PC-3 (cell line): ENCODE results near the gene KCTD12. TPM values are rescaled to one million over a fixed set of nuclear protein-coding genes. Genes with fewer than 3 reads are reported as not detected.
"Not testable (repeated sequence)": the region's sequence is repeated elsewhere in the genome, so short reads cannot be mapped to it uniquely, and the experiment has no call there.

Experiments used
- ATAC-seq: fragments of 200-7000 bp; cut with Tn5 transposase; 2 replicates; pipeline ENCODE4 v1.9.1; 2020; ENCODE audit warnings: mild to moderate bottlenecking, moderate library complexity
- BruUV-seq: library from RNA; stranded (reverse); fragments of 400-500 nt; replicated peaks from 2 replicates; lab custom pipeline; 2021; lab: Mats Ljungman, UMichigan
- CTCF ChIA-PET: fragments of 300-600 bp; sonication (Branson Sonifier 250); formaldehyde crosslinking; loops from one replicate; lab custom pipeline; 2022; ENCODE audit warnings: antibody characterized with exemption; lab: Charles Lee
- POLR2A ChIA-PET: fragments of 300-600 bp; sonication (Branson Sonifier 250); formaldehyde crosslinking; loops from one replicate; lab custom pipeline; 2022; ENCODE audit warnings: antibody characterized with exemption; ENCODE audit not compliant: unreplicated experiment; lab: Charles Lee
- DNase-seq: peaks from one replicate; pipeline ENCODE4 v3.0.0-alpha.2; 2015
- H2AFZ ChIP-seq: fragments of 300-600 bp; sonication (generic); 2 replicates; pipeline ENCODE4 v1.6.0; 2016; ENCODE audit warnings: antibody characterized with exemption, low read length
- H3F3A ChIP-seq: fragments of 300-600 bp; sonication (generic); one replicate; pipeline ENCODE4 v1.6.0; 2017; ENCODE audit warnings: antibody characterized with exemption, low read length, control low read depth, mild to moderate bottlenecking; ENCODE audit not compliant: unreplicated experiment
- H3K27ac ChIP-seq: fragments of 300-600 bp; sonication (generic); 2 replicates; pipeline ENCODE4 v1.5.1; 2016; ENCODE audit warnings: mild to moderate bottlenecking, low read length
- H3K27me3 ChIP-seq: fragments of 300-600 bp; sonication (generic); 2 replicates; pipeline ENCODE4 v1.6.1; 2016; ENCODE audit warnings: low read length, mixed read lengths
- H3K36me3 ChIP-seq: fragments of 300-600 bp; sonication (generic); 2 replicates; pipeline ENCODE4 v1.6.1; 2016; ENCODE audit warnings: low read depth, mixed run types, low read length, mixed read lengths
- H3K4me1 ChIP-seq: fragments of 300-600 bp; sonication (generic); 2 replicates; pipeline ENCODE4 v1.5.1; 2016; ENCODE audit warnings: low read length; ENCODE audit not compliant: insufficient read depth
- H3K4me2 ChIP-seq: fragments of 300-600 bp; sonication (generic); 2 replicates; pipeline ENCODE4 v1.6.0; 2016; ENCODE audit warnings: low read length
- H3K4me3 ChIP-seq: fragments of 300-600 bp; sonication (generic); 2 replicates; pipeline ENCODE4 v1.5.1; 2016; ENCODE audit warnings: mild to moderate bottlenecking, low read length, mixed read lengths
- H3K79me2 ChIP-seq: fragments of 300-600 bp; sonication (generic); 2 replicates; pipeline ENCODE4 v1.6.1; 2017; ENCODE audit warnings: low read length, mixed read lengths
- H3K9ac ChIP-seq: fragments of 300-600 bp; sonication (generic); 2 replicates; pipeline ENCODE4 v1.6.0; 2016; ENCODE audit warnings: mild to moderate bottlenecking, low read length
- H3K9me2 ChIP-seq: fragments of 300-600 bp; sonication (generic); replicated peaks from 2 replicates; pipeline ENCODE4 v1.6.1; 2016; ENCODE audit warnings: mixed run types, low read length, mixed read lengths
- H3K9me3 ChIP-seq: fragments of 300-600 bp; sonication (generic); 2 replicates; pipeline ENCODE4 v1.6.1; 2016; ENCODE audit warnings: low read length, mixed read lengths
- H4K20me1 ChIP-seq: fragments of 300-600 bp; sonication (generic); 2 replicates; pipeline ENCODE4 v1.6.1; 2016; ENCODE audit warnings: low read length, mixed read lengths
- CTCF ChIP-seq: fragments of 300-600 bp; sonication (generic); conservative IDR thresholded peaks from 2 replicates; pipeline ENCODE4 v1.5.1; 2017; ENCODE audit warnings: antibody characterized with exemption, low read depth, mild to moderate bottlenecking, low read length
- EZH2 ChIP-seq: fragments of 300-600 bp; sonication (generic); IDR thresholded peaks from one replicate; pipeline ENCODE4 v1.6.1; 2017; ENCODE audit warnings: antibody characterized with exemption, mild to moderate bottlenecking, low read length; ENCODE audit not compliant: unreplicated experiment
- EZH2phosphoT487 ChIP-seq: fragments of 300-600 bp; sonication (generic); IDR thresholded peaks from 2 replicates; pipeline ENCODE4 v1.6.1; 2018; ENCODE audit warnings: mild to moderate bottlenecking, antibody characterized with exemption, low read length, borderline replicate concordance
- intact Hi-C: fragments of 100-400 bp; cut with micrococcal nuclease; formaldehyde crosslinking; loops from 2 replicates; pipeline ENCODE4 v1.9.0; 2023
- total RNA-seq: library from RNA; depleted of rRNA; stranded (reverse); fragments of >200 nt; gene quantifications from 2 replicates; pipeline ENCODE4 v1.2.3, GENCODE V29; 2014

KCTD12 gene
- total RNA-seq, 1 experiment from 2014 or later: 7.0 TPM

- DNase-seq: peak; percentile 79
- Histone ChIP-seq H2AFZ (no peak overlapping the region), H3K27ac (no peak overlapping the region), H3K27me3 (peaks cover 7% of the 10 kb centered on the region; the same call in 1 of the 2 replicates), H4K20me1 (no peaks in the 10 kb centered on the region), H3K36me3 (no peaks in the 10 kb centered on the region), H3F3A (no peaks in the 10 kb centered on the region), H3K4me1 (no peaks in the 10 kb centered on the region), H3K4me3 (no peak overlapping the region), H3K79me2 (no peaks in the 10 kb centered on the region), H3K4me2 (no peak overlapping the region), H3K9ac (no peak overlapping the region), H3K9me3 (no peaks in the 10 kb centered on the region), H3K9me2 (no peaks in the 10 kb centered on the region)
- no TSS peak for BruUV-seq
- ChIA-PET POLR2A (no interaction called here), CTCF (interaction anchor here (1.0 kb wide), 1 partner anchor 100 kb away, joined by 9 read pairs; no protein-coding TSS in a partner anchor)
- intact Hi-C loops: loop anchor here (1.0 to 10.0 kb wide), 8 partner anchors 79 to 1219 kb away; no protein-coding TSS in a partner anchor
- TF ChIP-seq CTCF (peak; percentile 93), EZH2phosphoT487 (no peak), EZH2 (no peak)
- peak; percentile 64 for ATAC-seq
Measured at GRCh38 chr13:76903544-76904162, 17.4 kb upstream of the KCTD12 start.

- H2AFZ ChIP-seq, H3K27ac ChIP-seq, H3F3A ChIP-seq, H3K36me3 ChIP-seq, H3K4me3 ChIP-seq, H3K79me2 ChIP-seq, CTCF ChIA-PET, H3K9me3 ChIP-seq, H3K4me1 ChIP-seq, DNase-seq, ATAC-seq, H3K4me2 ChIP-seq, POLR2A ChIA-PET, H3K9me2 ChIP-seq, H3K27me3 ChIP-seq, H4K20me1 ChIP-seq, intact Hi-C loops, H3K9ac ChIP-seq, BruUV-seq: not testable (repeated sequence)
Measured at GRCh38 chr13:76899066-76899465, 12.9 kb upstream of the KCTD12 start.

GRCh38 chr13:76897171-76897570 is 11.0 kb upstream of the KCTD12 start:
- BruUV-seq, H3K9me2 ChIP-seq, H3K27me3 ChIP-seq, DNase-seq, H3K4me3 ChIP-seq, H3K4me2 ChIP-seq, H2AFZ ChIP-seq, H3K79me2 ChIP-seq, CTCF ChIA-PET, H3K4me1 ChIP-seq, H3K36me3 ChIP-seq, POLR2A ChIA-PET, H3F3A ChIP-seq, H3K27ac ChIP-seq, ATAC-seq, intact Hi-C loops, H4K20me1 ChIP-seq, H3K9me3 ChIP-seq, H3K9ac ChIP-seq: not testable (repeated sequence)
